Germinal center (tissue), 1 donor: Measurements from ENCODE around the gene OVCH2.

Experiments used
- DNase-seq: peaks from one replicate; pipeline ENCODE4 v3.0.0; 2012; ENCODE audit warnings: mixed read lengths, low spot score

The OVCH2 gene

DNA sequence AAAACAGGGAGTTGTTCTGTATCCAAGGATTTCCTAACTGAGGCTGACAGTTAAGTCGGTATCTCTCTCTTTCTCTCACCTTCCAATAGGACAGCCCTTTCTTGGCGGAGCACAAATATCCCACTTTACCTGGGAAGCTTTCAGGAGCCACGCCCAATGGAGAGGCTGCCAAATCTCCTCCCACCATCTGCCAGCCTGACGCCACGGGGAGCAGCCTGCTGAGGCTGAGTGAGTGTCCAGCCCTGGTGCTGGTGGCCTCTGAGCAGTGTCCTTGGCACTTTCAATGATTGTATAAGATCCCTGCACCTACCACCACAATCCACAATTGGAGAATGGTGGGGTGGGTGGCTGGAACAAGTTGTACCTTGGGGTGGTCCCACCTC, 66.6 kb downstream of the OVCH2 start:
- no peak for DNase-seq
